ACHN (cell line): Measurements from ENCODE around the gene PXDN.

ENCODE experiments used
- DNase-seq: peaks from one replicate; pipeline ENCODE4 v3.0.0-alpha.2; 2015
- in situ Hi-C: cut with HindIII; loops from 2 replicates; pipeline ENCODE4 v1.10.0; 2017; ENCODE audit warnings: low sequenced_read_pairs, low pct_ligation_motif_present, low pct_unique_long_range_greater_than_20kb

The PXDN gene

GRCh38 chr2:1665761-1666505 is 78.4 kb downstream of the PXDN start:
- no peak for DNase-seq
- in situ Hi-C loops, result no loop called here

- DNase-seq, result no peak
Observed at GRCh38 chr2:1664698-1665097, 79.6 kb downstream of the PXDN start.

GRCh38 chr2:1664076-1664605 is 80.2 kb downstream of the PXDN start:
- DNase-seq, result no peak
- in situ Hi-C loops, result no loop called here

More at GRCh38 chr2:1664698-1665097, 79.6 kb downstream of the PXDN start:
- in situ Hi-C loops, result no loop called here

- in situ Hi-C loops, result no loop called here
- DNase-seq, result no peak
Observed at GRCh38 chr2:1663621-1664020, 80.7 kb downstream of the PXDN start.

GRCh38 chr2:1662606-1663180 is 81.6 kb downstream of the PXDN start:
- DNase-seq, result no peak
- in situ Hi-C loops, result no loop called here

- in situ Hi-C loops, result no loop called here
- no peak for DNase-seq
Observed at GRCh38 chr2:1661891-1662605, 82.3 kb downstream of the PXDN start.

- in situ Hi-C loops, result no loop called here
- no peak for DNase-seq
Observed at GRCh38 chr2:1660656-1661640, 83.4 kb downstream of the PXDN start.

GRCh38 chr2:1659951-1660565 is 84.3 kb downstream of the PXDN start:
- in situ Hi-C loops, result no loop called here
- DNase-seq, result no peak

GRCh38 chr2:1658394-1659151 is 85.7 kb downstream of the PXDN start:
- peak; percentile 61 for DNase-seq
- in situ Hi-C loops, result no loop called here

- DNase-seq, result no peak
- in situ Hi-C loops, result no loop called here
Observed at GRCh38 chr2:1656961-1657841, 87.1 kb downstream of the PXDN start.

GRCh38 chr2:1656326-1656960 is 87.9 kb downstream of the PXDN start:
- peak; percentile 20 for DNase-seq
- in situ Hi-C loops, result no loop called here

GRCh38 chr2:1655461-1655860 is 88.9 kb downstream of the PXDN start:
- in situ Hi-C loops, result no loop called here
- DNase-seq, result no peak

GRCh38 chr2:1654696-1655374 is 89.5 kb downstream of the PXDN start:
- in situ Hi-C loops, result no loop called here
- DNase-seq, result no peak

GRCh38 chr2:1653956-1654695 is 90.2 kb downstream of the PXDN start:
- in situ Hi-C loops, result no loop called here
- DNase-seq, result peak; percentile 62
